NCI-H82 treated with DMSO at 0.1 percent for 48 hours (cell line): ENCODE data around the gene SZT2.
"Not testable (repeated sequence)": the region's sequence is repeated elsewhere in the genome, so short reads cannot be mapped to it uniquely, and the experiment has no call there.

Experiments
- DNase-seq: peaks from one replicate; lab custom pipeline; 2025; ENCODE audit not compliant: unreplicated experiment; lab: John Stamatoyannopoulos, UW

Gene SZT2

GRCh38 chr1:43484367-43484766 is 94.7 kb downstream of the SZT2 start:
- no peak for DNase-seq

GRCh38 chr1:43488165-43488564 is 98.5 kb downstream of the SZT2 start:
- DNase-seq, result no peak

- no peak for DNase-seq
Measured at GRCh38 chr1:43491061-43491460, 101.4 kb downstream of the SZT2 start.

GRCh38 chr1:43492826-43493225 is 103.1 kb downstream of the SZT2 start:
- no peak for DNase-seq

GRCh38 chr1:43493661-43494450 is 104.2 kb downstream of the SZT2 start:
- peak; percentile 29 for DNase-seq

GRCh38 chr1:43495204-43495603 is 105.5 kb downstream of the SZT2 start:
- DNase-seq, result no peak

- no peak for DNase-seq
Measured at GRCh38 chr1:43499898-43500297, 110.2 kb downstream of the SZT2 start.

- DNase-seq, result not testable (repeated sequence)
Measured at GRCh38 chr1:43501806-43502205, 112.1 kb downstream of the SZT2 start.

- DNase-seq, result no peak
Measured at GRCh38 chr1:43503534-43503933, 113.8 kb downstream of the SZT2 start.
